GM18519 (cell line): ENCODE data around the gene SLC43A3.
"Not testable (repeated sequence)": the region's sequence is repeated elsewhere in the genome, so short reads cannot be mapped to it uniquely, and the experiment has no call there.

ENCODE experiments used
- ATAC-seq: cut with Tn5 transposase; IDR thresholded peaks from one replicate; pipeline ENCODE4 v1.9.1; 2021; ENCODE audit warnings: mild to moderate bottlenecking, moderate library complexity; ENCODE audit not compliant: unreplicated experiment, low FRiP score

SLC43A3 gene

DNA sequence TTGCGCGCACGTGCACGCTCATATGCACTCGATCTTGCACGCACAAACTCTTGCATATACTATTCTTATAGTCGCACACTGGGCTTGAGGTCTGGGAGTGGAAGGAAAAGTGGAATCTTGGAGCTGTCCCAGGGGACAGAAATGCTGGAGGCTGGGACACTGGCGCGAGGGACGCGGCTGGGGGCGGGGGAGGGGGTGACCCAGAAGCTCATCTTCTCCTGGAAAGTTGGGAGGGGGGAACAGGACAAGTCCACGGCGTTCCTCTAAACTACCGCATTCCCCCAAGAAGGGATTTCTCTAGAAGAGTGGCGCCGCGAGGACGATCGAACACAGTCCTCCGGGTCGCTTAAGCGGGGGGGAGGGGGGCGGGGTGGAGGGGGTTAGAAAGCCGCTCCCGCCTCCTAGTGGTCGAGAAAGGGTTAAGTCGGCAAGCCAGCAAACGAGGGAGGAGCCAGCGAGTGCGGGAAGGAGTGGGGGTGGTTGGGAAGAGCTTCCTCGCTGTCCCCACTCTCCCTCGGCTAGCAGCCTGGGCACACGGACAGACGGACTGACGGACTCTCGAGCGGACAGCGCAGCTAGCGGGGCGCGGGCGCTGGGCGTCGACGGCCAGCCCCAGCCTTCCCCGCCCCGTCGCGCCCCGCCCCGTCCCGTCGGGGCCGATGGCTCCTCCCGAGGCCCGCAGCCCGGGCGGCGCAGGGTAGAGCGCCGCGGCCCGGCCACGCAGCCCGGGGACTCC lies 33.3 kb upstream of the SLC43A3 start, which contains the start of gene RTN4RL2:
TSS of gene RTN4RL2 (plus strand) at position 507 of the 736 bp plus-strand sequence. CDS start 338 bp downstream, outside the sequence.
- no peak for ATAC-seq

DNA sequence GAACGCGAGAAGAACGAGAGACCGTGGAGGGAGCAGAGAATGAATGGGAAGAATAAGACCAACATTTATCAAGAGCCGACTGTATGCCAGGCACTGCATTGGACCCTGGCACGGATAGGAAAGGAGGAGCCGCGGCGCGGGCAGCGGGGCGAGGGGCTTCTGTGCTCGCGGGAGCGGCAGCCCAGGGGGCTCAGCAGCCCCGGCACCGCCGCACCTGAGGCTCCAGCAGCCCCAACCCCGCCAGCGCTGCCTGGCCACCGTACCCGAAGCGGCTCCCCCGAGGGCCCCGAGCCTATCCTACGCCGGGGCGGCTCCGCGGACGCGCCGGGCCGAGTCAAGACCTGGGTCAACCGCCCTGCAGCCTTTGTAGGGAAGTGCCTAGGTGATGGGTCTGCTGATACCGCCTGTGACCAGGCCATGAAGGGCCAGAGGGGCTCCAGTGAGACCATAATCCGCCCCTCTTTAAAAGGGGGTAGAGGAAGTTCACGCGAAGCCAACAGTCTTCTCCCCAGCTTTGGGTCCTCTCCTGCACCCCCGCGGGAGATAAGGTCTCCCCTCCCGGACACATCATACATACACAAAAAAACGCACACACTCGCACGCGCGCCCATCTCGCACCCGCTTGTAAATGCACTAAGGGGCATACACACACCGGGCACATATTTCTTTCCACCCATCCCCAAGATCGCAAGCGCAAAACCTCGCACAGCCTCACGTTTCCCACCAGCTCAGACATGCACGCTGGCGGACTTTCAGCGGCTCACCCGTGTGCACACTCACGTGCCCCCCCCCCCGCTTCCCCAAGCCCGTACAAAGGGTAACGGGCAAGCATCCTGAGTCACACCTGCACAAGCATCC lies 32.5 kb upstream of the SLC43A3 start:
- no peak for ATAC-seq

DNA sequence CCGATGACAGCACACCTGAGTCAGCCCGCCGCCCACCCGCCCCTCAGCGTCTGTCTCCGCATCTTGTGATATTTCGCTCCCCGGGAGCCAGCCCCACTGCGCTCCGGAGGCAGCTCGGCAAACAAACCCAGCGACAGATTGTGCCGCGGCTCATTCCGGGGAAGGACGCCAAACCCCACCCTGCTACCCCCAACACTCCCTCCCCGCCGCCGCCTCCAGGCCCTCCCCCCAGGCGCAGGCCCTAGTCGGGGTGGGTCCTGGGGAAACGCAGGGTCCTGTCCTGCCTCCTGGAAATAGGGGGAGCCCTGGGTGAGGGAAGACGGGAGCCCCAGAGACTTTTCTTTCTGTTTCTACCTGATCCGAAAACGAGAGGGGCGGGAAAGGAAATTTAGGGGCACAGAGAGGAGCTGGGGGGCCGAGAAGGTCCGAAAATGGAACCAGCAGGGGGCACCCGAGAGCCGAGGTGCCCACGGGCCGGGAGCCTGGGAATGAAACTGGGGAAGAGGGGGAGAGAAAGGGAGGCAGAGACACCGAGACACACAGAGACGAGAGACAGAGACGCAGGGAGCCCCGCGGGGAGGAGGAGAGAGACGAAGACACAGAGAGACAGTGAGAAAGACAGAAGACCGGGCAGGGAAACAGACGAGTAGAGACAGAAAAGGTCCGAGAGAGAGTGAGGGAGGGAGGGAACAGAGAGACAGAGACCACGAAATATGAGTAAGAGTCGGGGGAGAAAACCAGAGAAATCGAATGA lies 31.7 kb upstream of the SLC43A3 start:
- no peak for ATAC-seq

DNA sequence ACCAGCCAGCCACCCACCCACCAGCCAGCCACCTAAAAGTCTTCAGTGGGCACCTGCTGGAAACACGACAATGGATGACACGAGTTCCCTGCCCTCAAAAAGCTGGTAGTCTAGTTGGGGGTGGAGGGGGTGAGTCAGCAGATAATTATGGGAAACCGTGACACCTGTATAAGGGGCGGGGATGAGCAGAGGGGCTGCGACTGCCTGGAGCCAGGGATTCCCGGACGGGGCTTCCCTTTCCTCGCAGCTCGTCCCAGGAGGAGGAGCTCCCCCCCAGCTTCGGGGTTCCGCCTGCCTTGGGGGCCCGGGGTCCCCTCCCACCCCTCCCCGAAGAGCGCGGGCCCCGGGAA lies 31.1 kb upstream of the SLC43A3 start:
- ATAC-seq, result no peak

DNA sequence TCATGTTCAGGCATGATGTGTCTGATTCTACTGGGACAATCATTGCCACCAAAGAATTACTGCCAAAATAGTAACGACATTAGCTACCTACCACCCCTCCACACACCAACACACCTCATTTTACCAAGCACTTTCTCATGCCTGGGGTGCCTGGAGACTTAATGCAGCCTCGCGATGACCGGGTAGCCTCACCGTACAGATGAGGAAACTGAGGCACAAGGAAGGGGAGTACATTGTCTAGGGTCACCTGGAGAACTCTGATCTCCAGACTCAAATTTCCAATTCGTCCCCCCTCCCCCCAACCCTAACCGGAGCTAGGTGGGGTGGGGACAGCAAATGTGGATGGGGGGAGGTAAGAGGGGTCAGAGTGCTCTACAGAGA lies 30.7 kb upstream of the SLC43A3 start:
- peak; percentile 12 for ATAC-seq

DNA sequence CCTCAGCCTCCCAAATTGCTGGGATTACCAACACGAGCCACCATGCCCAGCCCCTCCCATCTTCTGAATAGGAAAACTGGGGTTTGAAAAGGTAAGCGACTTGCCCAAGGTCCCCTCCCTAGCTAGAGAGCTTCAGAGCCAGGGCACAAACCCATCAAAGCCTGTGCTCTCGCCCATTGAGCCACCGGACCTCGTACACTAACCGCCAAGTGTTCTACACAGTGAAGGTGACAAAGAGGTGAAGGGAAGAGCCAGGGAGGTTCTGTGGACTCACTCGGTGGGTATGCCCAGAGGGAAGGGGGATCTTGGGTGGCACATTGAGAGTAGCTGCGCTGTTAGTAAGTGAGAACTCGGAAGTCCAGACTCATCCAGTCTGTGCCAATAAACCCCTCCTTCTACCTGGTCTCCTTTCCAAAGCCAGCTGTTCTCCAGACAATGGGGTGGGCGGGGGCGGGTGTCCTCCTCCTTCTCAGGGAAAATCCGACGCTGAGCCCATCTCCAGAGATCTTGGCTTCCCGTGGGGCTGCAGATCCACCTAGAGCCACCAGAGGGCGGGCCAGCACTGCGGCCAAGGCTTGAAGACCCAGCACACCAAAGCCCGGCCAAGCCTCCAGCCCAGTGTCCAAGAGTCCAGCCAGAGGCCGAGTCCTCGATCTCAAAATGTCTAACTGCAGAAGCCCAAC lies 30.2 kb upstream of the SLC43A3 start:
- peak; percentile 43 for ATAC-seq

DNA sequence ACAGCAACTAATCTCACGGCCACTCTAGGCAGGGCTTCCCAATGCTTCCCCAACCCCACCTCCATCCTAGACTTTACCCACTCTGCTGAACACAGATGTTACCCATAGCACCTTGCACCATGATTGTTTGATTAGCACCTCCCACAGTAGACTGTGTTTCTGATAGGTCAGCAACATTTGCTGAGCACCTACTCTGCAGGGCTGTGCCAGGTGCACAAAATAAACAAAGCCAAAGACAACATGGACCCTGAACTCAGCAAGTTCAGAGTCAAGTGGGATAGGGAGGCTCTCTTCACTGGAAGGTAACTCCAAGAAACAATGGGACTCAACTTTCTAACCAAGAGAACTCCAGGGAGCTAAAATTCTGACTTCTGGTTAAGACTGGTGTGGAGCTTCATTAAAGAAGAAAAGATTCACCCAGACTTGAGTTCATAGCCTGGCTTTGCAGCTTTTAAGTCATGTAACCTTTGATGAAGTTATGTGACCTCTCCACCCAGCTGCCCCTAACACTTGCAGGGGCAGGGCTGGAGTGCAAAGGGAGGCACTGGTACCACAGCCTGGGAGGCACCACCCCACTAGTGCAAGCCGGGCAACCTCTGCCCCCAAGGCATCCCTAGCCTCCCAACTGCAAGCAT lies 26.7 kb upstream of the SLC43A3 start:
- no peak for ATAC-seq

DNA sequence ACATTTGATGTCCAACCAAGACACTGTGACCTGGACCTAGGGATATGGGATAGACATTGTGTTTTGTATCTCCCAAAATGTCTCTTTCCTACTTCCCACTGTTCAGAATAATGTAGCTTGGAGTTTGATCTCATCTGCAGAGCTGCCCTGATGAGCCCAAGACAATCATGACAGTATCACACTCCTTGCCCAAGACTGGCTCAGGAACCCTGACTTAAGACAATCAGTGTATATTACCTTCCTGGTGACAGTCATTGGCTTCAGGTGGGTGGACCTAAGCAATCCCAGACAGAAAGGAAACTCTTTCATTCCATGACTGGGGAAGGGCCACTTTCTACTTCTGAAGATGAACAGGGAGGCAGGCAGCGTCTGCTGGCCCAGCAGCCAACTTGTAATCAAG lies 19.1 kb upstream of the SLC43A3 start:
- ATAC-seq, result no peak

DNA sequence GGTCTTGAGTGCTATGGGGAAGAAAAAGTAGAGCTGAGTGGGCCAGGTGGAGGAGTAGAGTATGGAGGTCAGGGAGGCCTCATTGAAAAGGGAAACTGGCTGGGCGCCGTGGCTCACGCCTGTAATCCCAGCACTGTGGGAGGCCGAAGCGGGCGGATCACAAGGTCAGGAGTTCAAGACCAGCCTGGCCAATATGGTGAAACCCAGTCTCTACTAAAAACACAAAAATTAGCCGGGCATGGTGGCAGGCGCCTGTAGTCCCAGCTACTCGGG lies 18.1 kb upstream of the SLC43A3 start:
- not testable (repeated sequence) for ATAC-seq

DNA sequence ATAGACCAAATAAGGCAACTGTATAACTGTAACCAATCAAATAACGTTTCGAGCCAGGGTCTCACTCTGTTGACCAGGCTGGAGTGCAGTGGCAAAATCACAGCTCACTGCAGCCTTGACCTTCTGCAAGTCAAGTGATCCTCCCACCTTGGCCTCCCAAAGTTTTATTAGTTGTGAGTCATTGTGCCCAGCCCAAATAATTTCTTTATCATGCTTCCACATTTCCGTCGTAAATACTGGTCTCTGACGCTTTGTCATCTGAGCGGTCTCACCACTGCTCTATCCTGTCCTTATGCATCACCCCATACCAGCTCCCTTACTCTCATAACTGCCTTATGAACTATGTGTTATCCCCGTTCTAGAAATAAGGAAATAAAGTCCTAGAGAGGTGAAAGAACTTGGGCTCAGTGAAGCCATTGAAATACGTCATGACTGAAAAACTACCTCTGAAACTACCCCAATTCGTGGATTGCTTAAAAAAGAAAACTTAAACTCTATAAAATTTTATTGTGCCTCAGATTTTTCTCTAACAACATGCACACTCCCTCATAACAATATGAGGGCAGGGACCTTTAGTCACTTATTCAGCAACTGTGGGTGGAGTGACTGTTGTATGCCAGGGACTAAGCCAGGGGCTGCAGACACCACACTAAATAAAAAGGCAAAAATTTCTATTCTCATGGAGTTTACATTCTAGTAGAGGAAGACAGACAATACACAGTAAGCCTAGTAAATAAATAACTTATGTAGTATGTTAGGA lies 17.6 kb upstream of the SLC43A3 start:
- no peak for ATAC-seq

DNA sequence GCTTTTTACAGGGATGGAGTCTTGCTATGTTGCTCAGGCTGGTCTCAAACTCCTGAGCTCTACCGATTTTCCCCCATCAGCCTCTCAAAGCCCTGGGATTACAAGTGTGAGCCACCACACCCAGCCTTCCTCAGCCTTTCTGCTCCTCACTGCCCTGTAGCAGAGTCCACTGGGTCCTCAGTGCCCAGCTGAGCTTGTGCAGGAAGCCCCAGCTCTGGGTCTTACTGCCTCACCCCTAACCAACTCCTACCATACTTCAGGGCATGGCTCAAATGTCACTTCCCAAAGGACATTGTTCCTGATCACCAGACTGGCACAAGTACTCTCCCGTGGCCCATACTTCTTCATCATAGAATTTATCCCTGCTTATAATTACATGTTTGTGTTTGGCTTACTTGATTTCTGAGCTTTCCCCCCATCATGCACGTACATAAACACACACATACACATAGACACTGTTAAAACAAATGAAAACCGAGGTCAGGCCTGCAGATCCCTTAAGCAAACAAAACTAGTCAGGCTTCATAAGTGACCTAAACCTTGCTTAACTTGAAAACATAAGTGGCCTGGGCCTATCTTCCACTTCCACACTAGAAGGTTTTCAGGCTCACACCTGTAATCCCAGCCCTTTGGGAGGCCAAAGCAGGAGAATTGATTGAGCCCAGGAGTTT lies 14.0 kb upstream of the SLC43A3 start:
- ATAC-seq, result no peak

DNA sequence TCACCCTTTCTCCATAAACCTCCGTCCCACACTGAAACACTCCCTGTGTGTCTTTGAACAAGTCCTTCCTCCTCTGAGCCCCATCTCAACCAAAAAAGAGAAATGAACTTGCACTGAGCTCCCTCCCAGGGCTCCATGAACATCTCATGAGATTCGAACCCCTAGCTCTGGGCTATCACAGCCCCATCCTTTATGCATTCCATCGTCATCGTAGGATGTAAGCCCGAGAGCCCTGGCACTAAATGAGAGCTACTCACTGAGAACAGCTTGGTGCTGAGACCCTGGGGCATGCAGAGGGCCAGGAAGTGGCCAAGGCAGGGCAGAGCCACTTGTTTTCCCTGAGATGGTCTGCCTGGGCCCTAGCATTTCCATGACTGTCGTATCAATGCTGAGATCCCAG lies 12.9 kb upstream of the SLC43A3 start:
- ATAC-seq, result no peak

DNA sequence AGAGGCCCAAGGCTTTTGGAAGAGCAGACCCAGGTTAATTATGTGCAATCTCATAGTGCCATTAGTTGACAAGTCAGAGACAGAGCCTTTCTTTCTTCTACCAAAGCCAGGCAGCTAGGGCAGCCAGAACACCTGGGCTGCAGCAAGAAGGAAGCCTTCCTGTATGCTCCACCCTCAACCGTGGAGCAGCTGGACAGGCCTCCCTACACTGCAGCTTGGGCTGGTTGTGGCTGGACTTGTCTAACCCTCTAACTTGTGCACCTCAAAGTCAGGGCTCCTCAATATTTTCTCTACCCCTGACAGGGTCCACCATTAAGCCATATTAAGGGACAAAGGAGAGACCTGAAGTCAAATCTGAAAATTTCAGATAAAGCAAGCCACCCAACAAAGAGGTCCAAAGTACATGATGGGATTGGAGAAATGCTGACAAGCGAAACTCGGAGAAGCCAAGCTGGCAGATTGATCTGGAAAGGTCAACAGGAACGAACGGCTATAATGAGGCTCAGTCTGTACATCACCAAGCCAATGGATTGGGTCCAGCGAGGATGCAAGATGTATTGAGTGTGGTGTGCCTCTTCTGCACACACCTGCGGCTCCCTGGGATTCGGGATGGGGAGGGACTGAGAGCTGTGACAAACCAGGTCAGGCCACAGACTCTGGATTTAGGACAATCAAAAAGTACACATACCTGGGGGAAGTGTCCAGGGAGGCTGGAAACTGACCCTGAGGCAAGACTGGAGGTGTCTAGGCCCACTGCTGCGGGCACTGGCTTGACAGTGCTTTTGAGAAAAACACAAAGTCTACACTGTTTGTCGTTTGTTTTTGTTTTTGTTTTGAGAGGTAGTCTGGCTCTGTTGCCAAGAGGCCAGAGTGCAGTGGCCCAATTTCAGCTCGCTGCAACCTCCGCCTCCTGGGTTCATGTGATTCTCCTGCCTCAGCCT lies 11.7 kb upstream of the SLC43A3 start:
- ATAC-seq, result no peak

DNA sequence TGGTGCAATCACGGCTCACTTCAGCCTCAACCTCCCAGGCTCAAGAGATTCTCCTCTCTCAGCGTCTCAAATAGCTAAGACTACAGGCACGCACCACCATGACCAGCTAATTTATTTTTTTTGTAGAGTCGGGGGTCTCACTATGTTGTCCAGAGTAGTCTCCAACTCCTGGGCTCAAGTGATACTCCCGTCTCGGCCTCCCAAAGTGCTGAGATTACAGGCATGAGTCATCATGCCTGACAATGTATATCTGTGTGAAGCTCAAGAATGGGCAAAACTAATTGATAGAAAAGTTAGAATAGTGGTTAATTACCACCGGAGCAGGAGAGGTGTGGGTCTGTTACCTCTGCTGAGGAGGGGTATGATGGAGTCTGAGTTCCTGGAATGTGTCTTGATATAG lies 9.1 kb upstream of the SLC43A3 start:
- ATAC-seq, result no peak

DNA sequence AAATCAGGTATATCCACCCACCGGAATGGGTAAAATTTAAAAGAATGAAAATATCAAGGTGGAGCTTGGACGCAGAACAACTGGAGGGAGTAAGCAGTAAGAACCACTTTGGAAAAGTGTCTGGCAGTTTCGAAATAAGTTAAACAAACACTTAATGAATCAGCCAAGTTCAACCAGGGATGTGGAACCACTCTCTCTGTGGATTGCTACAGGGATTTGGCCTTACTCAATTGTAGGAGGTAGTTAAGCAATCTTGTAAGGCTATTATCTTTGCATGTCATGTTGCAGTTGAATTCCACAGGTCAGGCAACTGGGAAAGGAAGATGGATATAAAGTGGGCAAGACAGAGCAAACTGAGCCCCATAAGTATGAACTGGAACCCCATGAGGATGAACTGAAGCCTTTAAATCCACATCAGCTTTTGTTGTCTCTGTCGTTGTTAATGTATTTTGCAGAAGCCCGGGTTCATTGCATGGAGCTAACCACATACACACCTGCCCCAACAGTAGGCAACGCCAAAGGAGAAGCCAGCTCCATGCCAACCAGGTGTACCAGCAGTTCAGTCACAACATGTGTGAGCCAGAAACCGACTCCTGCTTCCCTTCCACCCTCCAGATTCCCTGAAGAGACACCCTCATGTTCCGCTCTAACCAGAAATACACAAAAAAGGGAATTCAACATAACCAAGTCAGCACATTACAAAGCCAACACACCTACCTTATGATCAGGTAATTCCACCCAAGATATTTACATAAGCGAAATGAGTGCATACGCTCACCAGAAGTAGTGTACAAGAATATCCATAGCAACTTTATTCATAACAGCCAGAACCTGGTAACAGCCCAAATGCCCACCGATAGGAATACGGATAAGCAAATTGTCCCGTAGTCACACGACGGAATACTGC lies 8.0 kb upstream of the SLC43A3 start:
- ATAC-seq, result no peak

DNA sequence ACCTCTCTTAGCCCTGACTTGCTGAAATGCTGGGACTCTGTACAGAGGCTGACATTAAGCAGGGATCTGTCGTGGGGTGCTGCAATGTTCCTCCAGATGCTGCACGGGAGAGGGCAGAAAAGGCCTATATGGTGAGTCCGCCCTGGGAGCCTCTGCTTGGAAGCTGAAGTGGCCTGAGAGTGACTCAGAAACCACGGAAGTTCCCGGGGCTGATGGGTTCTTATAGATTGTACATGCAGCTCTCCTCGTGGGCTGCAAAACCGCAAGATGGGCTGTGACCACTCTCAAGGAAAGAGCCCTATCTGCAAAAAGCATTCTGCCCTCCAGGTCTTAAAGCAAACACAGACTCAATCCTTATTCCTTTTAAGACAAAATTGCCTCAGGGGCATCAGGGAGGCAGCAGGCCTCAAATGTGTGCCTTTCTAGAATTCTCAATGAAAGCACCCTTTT lies 5.8 kb upstream of the SLC43A3 start:
- no peak for ATAC-seq

DNA sequence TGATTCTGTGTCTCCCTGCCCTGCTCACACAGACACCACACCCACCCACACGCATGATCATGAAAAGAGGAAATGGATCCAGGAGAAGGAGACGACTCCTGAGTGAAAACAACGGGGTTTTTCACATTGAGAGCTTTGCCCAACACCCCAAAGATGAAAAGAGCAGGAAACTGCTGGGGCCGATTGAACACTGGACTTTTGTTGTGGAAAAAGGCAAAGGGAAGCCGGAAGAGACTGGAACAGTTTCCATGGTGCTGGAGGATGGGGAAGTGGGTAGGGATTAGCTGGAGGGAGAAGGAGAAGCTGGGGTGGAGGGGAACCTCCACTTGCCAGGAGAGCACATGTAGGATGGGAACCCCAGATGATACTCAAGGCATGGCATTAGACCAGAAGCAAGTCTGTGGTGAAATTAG lies 5.2 kb upstream of the SLC43A3 start:
- no peak for ATAC-seq
